Liver (tissue), 9 donors: ENCODE data around the gene PACSIN2. TPM values are rescaled to one million over a fixed set of nuclear protein-coding genes. Genes with fewer than 3 reads are reported as not detected.
A peak's percentile ranks its signal among the peaks of the same experiment; 100 is the strongest.

Source experiments
- DNase-seq: peaks from one replicate; pipeline ENCODE4 v3.0.0-alpha.2; 2017; ENCODE audit warnings: low spot score
- H3K27ac ChIP-seq, 2 donors: one replicate each; pipeline ENCODE4 v1.7.0; 2013; ENCODE audit warnings: inconsistent platforms in 2 of 2, low read length in 2 of 2, control low read depth in 1 of 2, low read depth in 1 of 2, mild to moderate bottlenecking in 1 of 2
- H3K27me3 ChIP-seq, 4 donors: one replicate each; pipeline versions ENCODE4 v1.6.1 to v1.7.0; 2013; ENCODE audit warnings: low read length in 3 of 4, inconsistent platforms in 1 of 4, mild to moderate bottlenecking in 1 of 4, moderate library complexity in 1 of 4; ENCODE audit not compliant: control insufficient read depth in 4 of 4, insufficient read depth in 4 of 4
- H3K36me3 ChIP-seq, 4 donors: one replicate each; pipeline versions ENCODE4 v1.6.1 to v1.7.0; 2013; ENCODE audit warnings: low read length in 3 of 4, mild to moderate bottlenecking in 3 of 4, low read depth in 1 of 4, moderate library complexity in 1 of 4; ENCODE audit not compliant: control insufficient read depth in 4 of 4, insufficient read depth in 3 of 4
- H3K4me1 ChIP-seq, 4 donors: one replicate each; pipeline versions ENCODE4 v1.6.1 to v1.7.0; 2013; ENCODE audit warnings: low read length in 3 of 4, mild to moderate bottlenecking in 3 of 4, moderate library complexity in 1 of 4; ENCODE audit not compliant: control insufficient read depth in 4 of 4, insufficient read depth in 4 of 4
- H3K4me3 ChIP-seq, 3 donors: one replicate each; pipeline versions ENCODE4 v1.6.1 to v1.7.0; 2013; ENCODE audit warnings: low read length in 3 of 3, control low read depth in 1 of 3, low read depth in 1 of 3, mild to moderate bottlenecking in 1 of 3
- H3K9ac ChIP-seq, 2 donors: one replicate each; pipeline ENCODE4 v1.7.0; 2013; ENCODE audit warnings: low read length in 2 of 2, mild to moderate bottlenecking in 2 of 2, moderate library complexity in 2 of 2, control low read depth in 1 of 2, low read depth in 1 of 2
- H3K9me3 ChIP-seq, 4 donors: one replicate each; pipeline versions ENCODE4 v1.6.1 to v1.7.0; 2013; ENCODE audit warnings: low read length in 3 of 4; ENCODE audit not compliant: control insufficient read depth in 4 of 4
- EGR1 ChIP-seq, 2 donors: IDR thresholded peaks; 2 replicates each; pipeline ENCODE4 v1.6.1; 2016 to 2018; ENCODE audit warnings: antibody characterized with exemption in 2 of 2, low read depth in 2 of 2
- FOXA2 ChIP-seq: IDR thresholded peaks from 2 replicates; pipeline ENCODE4 v1.6.1; 2016; ENCODE audit warnings: antibody characterized with exemption
- GABPA ChIP-seq, 2 donors: IDR thresholded peaks in 1 of 2; conservative IDR thresholded peaks in 1 of 2; 2 replicates each; pipeline ENCODE4 v1.6.1; 2016; ENCODE audit warnings: antibody characterized with exemption in 2 of 2, mild to moderate bottlenecking in 1 of 2, moderate library complexity in 1 of 2
- HNF4A ChIP-seq, 2 donors: conservative IDR thresholded peaks; 2 replicates each; pipeline ENCODE4 v1.6.1; 2016; ENCODE audit warnings: antibody characterized with exemption in 2 of 2, mild to moderate bottlenecking in 2 of 2
- HNF4G ChIP-seq: IDR thresholded peaks from 2 replicates; pipeline ENCODE4 v1.6.1; 2016; ENCODE audit warnings: antibody characterized with exemption
- NR2F2 ChIP-seq: IDR thresholded peaks from 2 replicates; pipeline ENCODE4 v1.6.1; 2016; ENCODE audit warnings: antibody characterized with exemption
- RAD21 ChIP-seq, 2 donors: IDR thresholded peaks; 2 replicates each; pipeline ENCODE4 v1.6.1; 2016; ENCODE audit warnings: antibody characterized with exemption in 2 of 2, mild to moderate bottlenecking in 2 of 2
- RXRA ChIP-seq, 2 donors: IDR thresholded peaks; 2 replicates each; pipeline ENCODE4 v1.6.1; 2017 to 2018; ENCODE audit warnings: antibody characterized with exemption in 2 of 2, mild to moderate bottlenecking in 1 of 2
- YY1 ChIP-seq: IDR thresholded peaks from 2 replicates; pipeline ENCODE4 v1.6.1; 2016; ENCODE audit warnings: antibody characterized with exemption, mild to moderate bottlenecking
- WGBS: extraction: QIAGEN DNeasy Blood & Tissue Kit; methylation state at CpG from one replicate; pipeline ENCODE4 v1.1.7; 2013; 5-methylcytosine and 5-hydroxymethylcytosine counted together
- polyA plus RNA-seq, 2 donors: library from polyadenylated mRNA; stranded (reverse) in 1 of 2; unstranded in 1 of 2; fragments of 200-250 nt in 1 of 2; fragments of >200 nt in 1 of 2; fragmentation: Nextera tagmentation in 1 of 2; extraction: Ambion mirVana in 1 of 2; gene quantifications; one replicate each; pipeline versions ENCODE4 v1.2.1 to v1.2.3, GENCODE V29; 2013 to 2015
- total RNA-seq, 2 donors: library from RNA; depleted of rRNA; stranded (reverse); fragments of >200 nt; gene quantifications; one replicate each; pipeline ENCODE4 v1.2.3, GENCODE V29; 2014
- TF ChIP-seq, protein P1 (sequence below): IDR thresholded peaks from 2 replicates; pipeline ENCODE4 v1.6.1; 2016; ENCODE audit warnings: antibody characterized with exemption
- TF ChIP-seq, protein P2 (sequence below): IDR thresholded peaks from 2 replicates; pipeline ENCODE4 v1.6.1; 2016; ENCODE audit warnings: antibody characterized with exemption
- TF ChIP-seq, protein P3 (sequence below): IDR thresholded peaks from 2 replicates; pipeline ENCODE4 v1.6.1; 2016; ENCODE audit warnings: antibody characterized with exemption, mild to moderate bottlenecking
- donor health status: healthy.
- donor health status: healthy.
- donor health status: healthy.
- donor health status: healthy.
- donor health status: healthy.

Gene PACSIN2
- total and polyA plus RNA-seq, 4 donors, result 9.1 to 31.4 (median 17.0) TPM

DNA sequence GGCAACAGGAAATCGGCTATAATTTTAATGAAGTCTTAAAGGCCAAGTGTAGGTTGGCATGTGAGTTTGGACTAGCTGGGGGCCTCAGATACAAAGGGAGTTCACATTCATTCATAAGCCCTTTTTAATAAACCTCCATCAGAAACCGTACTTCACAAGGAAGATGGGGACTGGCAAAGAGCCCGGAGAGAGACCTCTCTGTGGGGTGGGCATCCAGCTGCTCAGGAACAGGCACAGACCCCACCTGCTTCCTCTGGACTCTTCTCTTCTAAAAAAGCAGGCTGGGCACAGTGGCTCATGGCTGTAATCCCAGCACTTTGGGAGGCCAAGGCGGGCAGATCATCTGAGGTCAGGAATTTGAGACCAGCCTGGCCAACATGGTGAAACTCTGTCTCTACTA is 154.0 kb downstream of the PACSIN2 start (continued):
- TF ChIP-seq GABPA (IDR thresholded peaks at IDR 0.05 in 1 of 2, conservative IDR thresholded peaks at IDR 0.05 in 1 of 2), result no peak

DNA sequence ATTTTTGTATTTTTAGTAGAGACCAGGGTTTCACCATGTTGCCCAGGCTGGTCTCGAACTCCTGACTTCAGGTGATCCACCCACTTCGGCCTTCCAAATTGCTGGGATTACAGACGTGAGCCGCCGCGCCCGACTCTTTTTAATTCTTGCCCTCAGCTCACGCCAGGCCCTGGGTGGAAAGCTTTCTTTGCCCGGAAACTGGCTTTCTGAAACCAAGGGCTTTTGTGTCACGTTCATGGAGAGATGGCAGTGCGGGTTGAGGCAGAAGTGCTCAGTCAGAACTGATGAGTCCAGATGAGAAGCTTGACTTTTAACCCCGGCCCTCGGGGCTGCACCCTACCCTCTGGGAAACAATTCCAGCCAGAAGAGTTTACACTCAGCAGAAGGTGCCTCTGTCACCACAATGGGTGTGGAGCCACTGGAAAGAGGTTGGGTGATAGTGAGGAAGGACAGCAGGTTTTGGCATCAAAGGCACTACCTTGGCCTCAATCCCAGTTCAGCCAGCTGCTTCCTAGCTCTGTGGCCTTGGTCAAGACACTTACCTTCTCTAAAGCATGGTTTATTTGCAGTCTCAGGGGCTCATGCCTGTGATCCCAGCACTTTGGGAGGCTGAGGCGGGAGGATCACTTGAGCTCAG is 157.0 kb downstream of the PACSIN2 start:
- no peaks in the 10 kb centered on the region for H3K27me3 ChIP-seq
- no peaks in the 10 kb centered on the region for H3K36me3 ChIP-seq
- WGBS, result 88% methylated on average over 14 of the region's 14 CpGs
- no peak overlapping the region for H3K9ac ChIP-seq
- H3K9me3 ChIP-seq, result no peaks in the 10 kb centered on the region
- TF ChIP-seq HNF4G (no peak), EGR1 (IDR thresholded peaks at IDR 0.05; ENCODE audit: low read depth in 2 of 2) (no peak), HNF4A (conservative IDR thresholded peaks at IDR 0.05) (peak; percentile 9 to 30), FOXA2 (no peak), NR2F2 (no peak), RXRA (IDR thresholded peaks at IDR 0.05) (peak in 1 of 2 donors; percentile 20)
- TF ChIP-seq, protein P1, sequence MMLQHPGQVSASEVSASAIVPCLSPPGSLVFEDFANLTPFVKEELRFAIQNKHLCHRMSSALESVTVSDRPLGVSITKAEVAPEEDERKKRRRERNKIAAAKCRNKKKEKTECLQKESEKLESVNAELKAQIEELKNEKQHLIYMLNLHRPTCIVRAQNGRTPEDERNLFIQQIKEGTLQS, result no peak
- H3K4me3 ChIP-seq, result no peak overlapping the region
- no peak overlapping the region for H3K27ac ChIP-seq
- peaks cover 0 to 13% (median 6%) of the 10 kb centered on the region in 4 donors for H3K4me1 ChIP-seq
- DNase-seq, result no peak

DNA sequence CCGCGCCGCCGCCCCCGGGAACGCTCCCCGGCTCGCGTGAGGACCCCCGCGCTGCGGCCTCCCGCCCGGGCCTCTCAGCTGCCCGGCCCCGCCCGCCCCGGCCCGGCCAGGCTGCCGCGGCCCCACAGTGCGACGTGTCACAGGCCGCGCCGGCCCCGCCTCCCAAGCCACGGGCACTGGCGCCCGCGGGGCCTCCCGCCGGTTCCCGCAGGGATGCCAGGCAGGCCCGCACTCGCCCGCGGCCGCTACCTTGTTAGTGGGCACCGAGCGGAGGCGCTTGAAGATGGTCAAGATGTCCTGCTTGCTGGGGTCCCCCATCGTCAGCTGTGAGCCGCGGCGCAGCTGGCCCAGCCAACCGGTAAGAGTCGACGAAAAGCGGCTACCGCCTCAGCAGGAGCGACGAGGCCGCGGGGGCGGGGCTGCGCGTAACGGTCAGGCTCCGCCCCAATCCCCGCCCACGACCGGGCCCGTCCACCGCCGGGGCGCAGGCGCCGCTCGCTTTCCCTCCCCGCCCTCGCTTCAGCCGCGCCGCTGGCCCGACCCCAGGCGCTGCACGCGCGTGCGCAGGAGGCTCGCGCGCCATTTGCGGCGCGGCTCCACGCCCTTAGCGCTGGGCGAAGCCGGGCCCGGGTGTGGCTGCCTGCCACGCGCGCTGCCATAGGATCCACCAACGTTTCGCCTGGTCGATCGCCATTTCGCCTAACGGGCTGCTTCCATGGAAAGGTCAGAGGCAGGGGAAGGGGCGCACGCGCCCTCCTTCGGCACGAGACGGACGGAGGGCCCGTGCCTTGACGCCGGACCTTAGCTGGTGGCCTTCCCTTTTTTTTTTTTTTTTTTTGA is 157.9 kb downstream of the PACSIN2 start, which contains the start of gene ARFGAP3:
Gene ARFGAP3 (minus strand): TSS at position 409 of the 840 bp plus-strand sequence. CDS start 91 bp downstream, at position 318.
- H3K4me1 ChIP-seq, result peaks cover 0 to 13% (median 6%) of the 10 kb centered on the region in 4 donors
- TF ChIP-seq RAD21 (IDR thresholded peaks at IDR 0.05) (no peak), EGR1 (IDR thresholded peaks at IDR 0.05; ENCODE audit: low read depth in 2 of 2) (peak in 1 of 2 donors; percentile 56), YY1 (peak; percentile 40)
- TF ChIP-seq, protein P2, sequence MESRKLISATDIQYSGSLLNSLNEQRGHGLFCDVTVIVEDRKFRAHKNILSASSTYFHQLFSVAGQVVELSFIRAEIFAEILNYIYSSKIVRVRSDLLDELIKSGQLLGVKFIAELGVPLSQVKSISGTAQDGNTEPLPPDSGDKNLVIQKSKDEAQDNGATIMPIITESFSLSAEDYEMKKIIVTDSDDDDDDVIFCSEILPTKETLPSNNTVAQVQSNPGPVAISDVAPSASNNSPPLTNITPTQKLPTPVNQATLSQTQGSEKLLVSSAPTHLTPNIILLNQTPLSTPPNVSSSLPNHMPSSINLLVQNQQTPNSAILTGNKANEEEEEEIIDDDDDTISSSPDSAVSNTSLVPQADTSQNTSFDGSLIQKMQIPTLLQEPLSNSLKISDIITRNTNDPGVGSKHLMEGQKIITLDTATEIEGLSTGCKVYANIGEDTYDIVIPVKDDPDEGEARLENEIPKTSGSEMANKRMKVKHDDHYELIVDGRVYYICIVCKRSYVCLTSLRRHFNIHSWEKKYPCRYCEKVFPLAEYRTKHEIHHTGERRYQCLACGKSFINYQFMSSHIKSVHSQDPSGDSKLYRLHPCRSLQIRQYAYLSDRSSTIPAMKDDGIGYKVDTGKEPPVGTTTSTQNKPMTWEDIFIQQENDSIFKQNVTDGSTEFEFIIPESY, result no peak
- TF ChIP-seq, protein P3, sequence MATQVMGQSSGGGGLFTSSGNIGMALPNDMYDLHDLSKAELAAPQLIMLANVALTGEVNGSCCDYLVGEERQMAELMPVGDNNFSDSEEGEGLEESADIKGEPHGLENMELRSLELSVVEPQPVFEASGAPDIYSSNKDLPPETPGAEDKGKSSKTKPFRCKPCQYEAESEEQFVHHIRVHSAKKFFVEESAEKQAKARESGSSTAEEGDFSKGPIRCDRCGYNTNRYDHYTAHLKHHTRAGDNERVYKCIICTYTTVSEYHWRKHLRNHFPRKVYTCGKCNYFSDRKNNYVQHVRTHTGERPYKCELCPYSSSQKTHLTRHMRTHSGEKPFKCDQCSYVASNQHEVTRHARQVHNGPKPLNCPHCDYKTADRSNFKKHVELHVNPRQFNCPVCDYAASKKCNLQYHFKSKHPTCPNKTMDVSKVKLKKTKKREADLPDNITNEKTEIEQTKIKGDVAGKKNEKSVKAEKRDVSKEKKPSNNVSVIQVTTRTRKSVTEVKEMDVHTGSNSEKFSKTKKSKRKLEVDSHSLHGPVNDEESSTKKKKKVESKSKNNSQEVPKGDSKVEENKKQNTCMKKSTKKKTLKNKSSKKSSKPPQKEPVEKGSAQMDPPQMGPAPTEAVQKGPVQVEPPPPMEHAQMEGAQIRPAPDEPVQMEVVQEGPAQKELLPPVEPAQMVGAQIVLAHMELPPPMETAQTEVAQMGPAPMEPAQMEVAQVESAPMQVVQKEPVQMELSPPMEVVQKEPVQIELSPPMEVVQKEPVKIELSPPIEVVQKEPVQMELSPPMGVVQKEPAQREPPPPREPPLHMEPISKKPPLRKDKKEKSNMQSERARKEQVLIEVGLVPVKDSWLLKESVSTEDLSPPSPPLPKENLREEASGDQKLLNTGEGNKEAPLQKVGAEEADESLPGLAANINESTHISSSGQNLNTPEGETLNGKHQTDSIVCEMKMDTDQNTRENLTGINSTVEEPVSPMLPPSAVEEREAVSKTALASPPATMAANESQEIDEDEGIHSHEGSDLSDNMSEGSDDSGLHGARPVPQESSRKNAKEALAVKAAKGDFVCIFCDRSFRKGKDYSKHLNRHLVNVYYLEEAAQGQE, result no peak

More for the DNA sequence above, 157.9 kb downstream of the PACSIN2 start, which contains the start of gene ARFGAP3:
- peak; percentile 96 for DNase-seq
- Histone ChIP-seq H3K27me3 (no peaks in the 10 kb centered on the region), H3K9me3 (no peaks in the 10 kb centered on the region), H3K27ac (peak within 1 kb of the TSS; percentile 99), H3K36me3 (no peaks in the 10 kb centered on the region), H3K9ac (peak within 1 kb of the TSS; percentile 96 to 99), H3K4me3 (peak within 1 kb of the TSS; percentile 80 to 97 (median 96))
- WGBS, result 7% methylated on average over 110 of the region's 111 CpGs
